ENCODE results near the gene BBIP1.

DNA sequence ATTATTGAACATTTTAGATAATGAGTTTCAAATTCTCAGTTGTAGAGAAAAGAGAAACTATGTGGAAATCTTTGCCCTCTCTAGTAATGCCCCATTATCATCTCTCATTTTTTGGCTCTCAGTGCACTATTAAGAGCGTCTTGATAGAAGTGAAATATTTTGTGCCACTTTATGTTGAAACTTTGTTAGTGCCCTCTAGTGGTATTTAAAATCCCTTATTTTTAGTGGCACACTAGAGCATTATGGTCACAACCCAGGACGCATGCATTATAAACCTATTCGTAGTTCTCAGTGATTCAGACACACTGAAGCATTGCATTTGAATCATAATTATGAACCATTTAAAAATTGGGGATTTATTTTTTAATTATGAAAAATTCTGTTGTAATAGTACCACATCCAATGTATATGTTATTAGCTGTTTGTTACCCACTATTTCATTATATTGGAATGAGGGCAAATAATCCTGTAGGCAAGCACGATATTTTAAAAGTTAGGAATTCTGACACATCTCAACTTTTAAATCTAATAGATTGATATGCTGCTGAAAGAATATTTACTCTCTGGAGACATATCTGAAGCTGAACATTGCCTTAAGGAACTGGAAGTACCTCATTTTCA lies 25.3 kb downstream of the BBIP1 start:
- TF ChIP-seq YY1 (IDR thresholded peaks at IDR 0.05; ENCODE audit: insufficient read depth, insufficient read length) (no peak), SUZ12 (IDR thresholded peaks at IDR 0.05; ENCODE audit: extremely low read depth, insufficient read depth, insufficient read length) (no peak)

All from NT2/D1 (cell line).